ENCODE measurements around the gene CPLX1. TPM values are rescaled to one million over a fixed set of nuclear protein-coding genes. Genes with fewer than 3 reads are reported as not detected.

CPLX1 gene
- total and polyA plus RNA-seq, 2 donors (not counting 1 experiment from before 2014, with no cell fraction given): 0.03 to 0.66 TPM

GRCh38 chr4:766559-767283, 59.2 kb downstream of the CPLX1 start:
- Histone ChIP-seq H3K36me3 (ENCODE audit: control insufficient read depth, insufficient read depth, low read length) (peaks cover 34% of the 10 kb centered on the region), H3K4me1 (ENCODE audit: control insufficient read depth, extremely low read depth, insufficient read depth, low read length) (no peaks in the 10 kb centered on the region), H3K27ac (ENCODE audit: insufficient read depth, low read length) (no peak overlapping the region), H3K4me3 (replicated peaks in 1 of 4; ENCODE audit: control extremely low read depth in 1 of 4, insufficient read depth in 1 of 4, low read depth in 3 of 4, low read length in 4 of 4) (no peak overlapping the region), H3K9me3 (ENCODE audit: control insufficient read depth, insufficient read depth, low read depth, low read length) (no peaks in the 10 kb centered on the region), H3K79me2 (ENCODE audit: control insufficient read depth, insufficient read depth, low read length) (peaks cover 38% of the 10 kb centered on the region), H4K20me1 (ENCODE audit: control insufficient read depth, extremely low read depth, insufficient read depth, low read length) (peaks cover 3% of the 10 kb centered on the region), H2AFZ (ENCODE audit: low read length) (no peak overlapping the region), H3K4me2 (ENCODE audit: extremely low read depth, insufficient read depth, low read length) (no peak overlapping the region), H3K27me3 (ENCODE audit: control insufficient read depth, insufficient read depth, low read length) (no peaks in the 10 kb centered on the region), H3K9ac (ENCODE audit: insufficient read depth, low read length) (no peak overlapping the region)
- TF ChIP-seq EZH2 (IDR thresholded peaks at IDR 0.05; ENCODE audit: low read length, missing control alignments) (no peak), CTCF (conservative IDR thresholded peaks at IDR 0.05 in 1 of 2, IDR thresholded peaks at IDR 0.05 in 1 of 2; ENCODE audit: low read depth in 1 of 2, low read length in 2 of 2) (no peak)
- DNase-seq (ENCODE audit: low read depth in 2 of 2): no peak

- H4K20me1 ChIP-seq (ENCODE audit: control insufficient read depth, extremely low read depth, insufficient read depth, low read length): peaks cover 3% of the 10 kb centered on the region
- H3K4me3 ChIP-seq (replicated peaks in 1 of 4; ENCODE audit: control extremely low read depth in 1 of 4, insufficient read depth in 1 of 4, low read depth in 3 of 4, low read length in 4 of 4): no peak overlapping the region
- H3K27ac ChIP-seq (ENCODE audit: insufficient read depth, low read length): no peak overlapping the region
- peaks cover 32% of the 10 kb centered on the region for H3K79me2 ChIP-seq (ENCODE audit: control insufficient read depth, insufficient read depth, low read length)
- H3K27me3 ChIP-seq (ENCODE audit: control insufficient read depth, insufficient read depth, low read length): no peaks in the 10 kb centered on the region
- H3K4me1 ChIP-seq (ENCODE audit: control insufficient read depth, extremely low read depth, insufficient read depth, low read length): no peaks in the 10 kb centered on the region
- no peak overlapping the region for H3K4me2 ChIP-seq (ENCODE audit: extremely low read depth, insufficient read depth, low read length)
- no peak overlapping the region for H3K9ac ChIP-seq (ENCODE audit: insufficient read depth, low read length)
- peaks cover 37% of the 10 kb centered on the region for H3K36me3 ChIP-seq (ENCODE audit: control insufficient read depth, insufficient read depth, low read length)
- H3K9me3 ChIP-seq (ENCODE audit: control insufficient read depth, insufficient read depth, low read depth, low read length): no peaks in the 10 kb centered on the region
- no peak for TF ChIP-seq EZH2 (IDR thresholded peaks at IDR 0.05; ENCODE audit: low read length, missing control alignments)
- no peak for TF ChIP-seq CTCF (conservative IDR thresholded peaks at IDR 0.05 in 1 of 2, IDR thresholded peaks at IDR 0.05 in 1 of 2; ENCODE audit: low read depth in 1 of 2, low read length in 2 of 2)
- H2AFZ ChIP-seq (ENCODE audit: low read length): no peak overlapping the region
- DNase-seq (ENCODE audit: low read depth in 2 of 2): peak; percentile 27 to 62
Observed at GRCh38 chr4:766152-766515, 59.8 kb downstream of the CPLX1 start.

GRCh38 chr4:764405-765169, 61.3 kb downstream of the CPLX1 start:
- H3K4me1 ChIP-seq (ENCODE audit: control insufficient read depth, extremely low read depth, insufficient read depth, low read length): no peaks in the 10 kb centered on the region
- H3K27ac ChIP-seq (ENCODE audit: insufficient read depth, low read length): no peak overlapping the region
- no peak for DNase-seq (ENCODE audit: low read depth in 2 of 2)
- no peak for TF ChIP-seq CTCF (conservative IDR thresholded peaks at IDR 0.05 in 1 of 2, IDR thresholded peaks at IDR 0.05 in 1 of 2; ENCODE audit: low read depth in 1 of 2, low read length in 2 of 2)
- no peak for TF ChIP-seq EZH2 (IDR thresholded peaks at IDR 0.05; ENCODE audit: low read length, missing control alignments)
- no peak overlapping the region for H2AFZ ChIP-seq (ENCODE audit: low read length)
- peaks cover 19% of the 10 kb centered on the region for H3K79me2 ChIP-seq (ENCODE audit: control insufficient read depth, insufficient read depth, low read length)
- H3K4me2 ChIP-seq (ENCODE audit: extremely low read depth, insufficient read depth, low read length): no peak overlapping the region
- peaks cover 37% of the 10 kb centered on the region for H3K36me3 ChIP-seq (ENCODE audit: control insufficient read depth, insufficient read depth, low read length)
- H3K27me3 ChIP-seq (ENCODE audit: control insufficient read depth, insufficient read depth, low read length): no peaks in the 10 kb centered on the region
- peaks cover 3% of the 10 kb centered on the region for H4K20me1 ChIP-seq (ENCODE audit: control insufficient read depth, extremely low read depth, insufficient read depth, low read length)
- H3K9me3 ChIP-seq (ENCODE audit: control insufficient read depth, insufficient read depth, low read depth, low read length): no peaks in the 10 kb centered on the region
- H3K4me3 ChIP-seq (replicated peaks in 1 of 4; ENCODE audit: control extremely low read depth in 1 of 4, insufficient read depth in 1 of 4, low read depth in 3 of 4, low read length in 4 of 4): no peak overlapping the region
- no peak overlapping the region for H3K9ac ChIP-seq (ENCODE audit: insufficient read depth, low read length)
